Epithelial cell of proximal tubule (primary cell): Measurements from ENCODE around the gene ESRRA. TPM values are rescaled to one million over a fixed set of nuclear protein-coding genes. Genes with fewer than 3 reads are reported as not detected.

Experiments
- DNase-seq: peaks from one replicate; pipeline ENCODE4 v3.0.0-alpha.2; 2011; ENCODE audit warnings: low read depth
- H3K4me3 ChIP-seq: 2 replicates; pipeline ENCODE4 v1.5.1; 2011; ENCODE audit warnings: low read depth, mild to moderate bottlenecking, low read length
- CTCF ChIP-seq: conservative IDR thresholded peaks from 2 replicates; pipeline ENCODE4 v1.5.1; 2012; ENCODE audit warnings: low read depth, mild to moderate bottlenecking, low read length
- total RNA-seq: library from RNA; depleted of rRNA; stranded (reverse); fragments of >200 nt; gene quantifications from 2 replicates; pipeline ENCODE4 v1.2.3, GENCODE V29; 2015

The ESRRA gene
- total RNA-seq, 1 donor from 2014 or later, result 47.2 TPM

GRCh38 chr11:64339754-64340408 is 34.6 kb downstream of the ESRRA start, which contains the start of gene CCDC88B:
Gene CCDC88B, plus strand, starts transcription at chr11:64340204. Its CDS starts 63 bp downstream, at chr11:64340267.
- no peak within 1 kb of the TSS for H3K4me3 ChIP-seq
- TF ChIP-seq CTCF, result no peak

GRCh38 chr11:64340671-64341335 is 35.5 kb downstream of the ESRRA start:
- no peak for DNase-seq
- no peak overlapping the region for H3K4me3 ChIP-seq
- no peak for TF ChIP-seq CTCF

More at GRCh38 chr11:64339754-64340408, 34.6 kb downstream of the ESRRA start, which contains the start of gene CCDC88B:
- no peak for DNase-seq

- DNase-seq, result no peak
- no peak for TF ChIP-seq CTCF
- H3K4me3 ChIP-seq, result no peak overlapping the region
Measured at GRCh38 chr11:64341429-64341828, 36.1 kb downstream of the ESRRA start.

- TF ChIP-seq CTCF, result peak; percentile 40
- DNase-seq, result no peak
- H3K4me3 ChIP-seq, result peak overlapping the region; percentile 52
Measured at GRCh38 chr11:64341851-64342791, 36.8 kb downstream of the ESRRA start.

GRCh38 chr11:64342869-64343745 is 37.8 kb downstream of the ESRRA start:
- no peak for DNase-seq
- H3K4me3 ChIP-seq, result peak overlapping the region; percentile 52
- no peak for TF ChIP-seq CTCF
